ENCODE data around the gene CHD6. TPM values are rescaled to one million over a fixed set of nuclear protein-coding genes. Genes with fewer than 3 reads are reported as not detected.

Gene CHD6
- total and polyA plus RNA-seq, 4 donors, result 3.3 to 23.4 (median 18.2) TPM

DNA sequence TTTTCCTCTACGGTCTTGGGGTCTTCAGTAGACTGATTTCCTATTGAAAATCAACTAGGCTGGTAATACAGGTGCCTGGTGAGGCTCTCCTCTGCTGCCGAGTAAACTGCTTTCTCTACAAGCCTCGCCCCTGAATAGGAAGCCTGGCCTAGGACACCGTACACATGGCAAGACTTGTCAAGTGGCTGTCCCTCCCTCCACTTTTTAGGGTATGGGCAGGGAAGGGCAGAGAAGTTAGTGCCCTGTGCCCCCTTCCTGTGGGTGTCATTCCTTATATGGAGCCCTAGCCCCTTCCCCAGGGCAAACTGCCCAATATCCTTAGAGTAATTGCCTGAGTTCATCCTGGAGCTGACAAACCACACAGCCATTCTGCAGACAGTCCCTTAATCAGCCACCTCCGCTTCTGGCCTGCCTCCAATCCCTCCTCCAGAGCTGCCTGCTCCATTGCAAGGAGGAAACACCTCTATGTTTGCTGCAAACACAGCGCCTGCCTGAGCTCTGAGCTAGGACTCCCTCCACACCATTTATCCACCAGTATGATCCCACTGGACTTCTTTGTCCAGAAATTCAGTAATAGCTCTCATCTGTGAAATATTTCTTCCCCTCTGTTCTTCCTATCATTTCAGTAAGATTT lies 93.1 kb downstream of the CHD6 start:
- DNase-seq (ENCODE audit: low spot score), result peak; percentile 48
- Histone ChIP-seq H3K9me3 (ENCODE audit: control insufficient read depth in 4 of 4, low read length in 3 of 4) (no peaks in the 10 kb centered on the region), H3K27me3 (ENCODE audit: control insufficient read depth in 4 of 4, insufficient read depth in 4 of 4, low read length in 3 of 4) (no peaks in the 10 kb centered on the region), H3K27ac (ENCODE audit: low read depth in 1 of 2, low read length in 2 of 2) (no peak overlapping the region), H3K4me1 (ENCODE audit: control insufficient read depth in 4 of 4, insufficient read depth in 4 of 4, low read length in 3 of 4) (no peaks in the 10 kb centered on the region), H3K4me3 (ENCODE audit: low read depth in 1 of 3, low read length in 3 of 3) (no peak overlapping the region), H3K9ac (ENCODE audit: low read depth in 1 of 2, low read length in 2 of 2) (no peak overlapping the region), H3K36me3 (ENCODE audit: control insufficient read depth in 4 of 4, insufficient read depth in 3 of 4, low read depth in 1 of 4, low read length in 3 of 4) (no peaks in the 10 kb centered on the region)
- 68% methylated on average over 6 of the region's 6 CpGs for WGBS
- TF ChIP-seq SP1 (IDR thresholded peaks at IDR 0.05) (no peak), GABPA (IDR thresholded peaks at IDR 0.05 in 1 of 2, conservative IDR thresholded peaks at IDR 0.05 in 1 of 2) (no peak), TAF1 (conservative IDR thresholded peaks at IDR 0.05) (no peak), YY1 (IDR thresholded peaks at IDR 0.05) (no peak), NR2F2 (IDR thresholded peaks at IDR 0.05) (no peak), FOXA1 (IDR thresholded peaks at IDR 0.05) (no peak), FOXA2 (IDR thresholded peaks at IDR 0.05) (no peak), RXRA (IDR thresholded peaks at IDR 0.05) (no peak), HNF4A (conservative IDR thresholded peaks at IDR 0.05) (no peak), EGR1 (IDR thresholded peaks at IDR 0.05; ENCODE audit: low read depth in 2 of 2) (no peak), RAD21 (IDR thresholded peaks at IDR 0.05) (no peak)
- TF ChIP-seq, protein P1, sequence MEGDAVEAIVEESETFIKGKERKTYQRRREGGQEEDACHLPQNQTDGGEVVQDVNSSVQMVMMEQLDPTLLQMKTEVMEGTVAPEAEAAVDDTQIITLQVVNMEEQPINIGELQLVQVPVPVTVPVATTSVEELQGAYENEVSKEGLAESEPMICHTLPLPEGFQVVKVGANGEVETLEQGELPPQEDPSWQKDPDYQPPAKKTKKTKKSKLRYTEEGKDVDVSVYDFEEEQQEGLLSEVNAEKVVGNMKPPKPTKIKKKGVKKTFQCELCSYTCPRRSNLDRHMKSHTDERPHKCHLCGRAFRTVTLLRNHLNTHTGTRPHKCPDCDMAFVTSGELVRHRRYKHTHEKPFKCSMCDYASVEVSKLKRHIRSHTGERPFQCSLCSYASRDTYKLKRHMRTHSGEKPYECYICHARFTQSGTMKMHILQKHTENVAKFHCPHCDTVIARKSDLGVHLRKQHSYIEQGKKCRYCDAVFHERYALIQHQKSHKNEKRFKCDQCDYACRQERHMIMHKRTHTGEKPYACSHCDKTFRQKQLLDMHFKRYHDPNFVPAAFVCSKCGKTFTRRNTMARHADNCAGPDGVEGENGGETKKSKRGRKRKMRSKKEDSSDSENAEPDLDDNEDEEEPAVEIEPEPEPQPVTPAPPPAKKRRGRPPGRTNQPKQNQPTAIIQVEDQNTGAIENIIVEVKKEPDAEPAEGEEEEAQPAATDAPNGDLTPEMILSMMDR (IDR thresholded peaks at IDR 0.05; ENCODE audit: low read depth, low read length, missing input control), result no peak
- TF ChIP-seq, protein P2, sequence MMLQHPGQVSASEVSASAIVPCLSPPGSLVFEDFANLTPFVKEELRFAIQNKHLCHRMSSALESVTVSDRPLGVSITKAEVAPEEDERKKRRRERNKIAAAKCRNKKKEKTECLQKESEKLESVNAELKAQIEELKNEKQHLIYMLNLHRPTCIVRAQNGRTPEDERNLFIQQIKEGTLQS (IDR thresholded peaks at IDR 0.05), result no peak
- TF ChIP-seq, protein P3, sequence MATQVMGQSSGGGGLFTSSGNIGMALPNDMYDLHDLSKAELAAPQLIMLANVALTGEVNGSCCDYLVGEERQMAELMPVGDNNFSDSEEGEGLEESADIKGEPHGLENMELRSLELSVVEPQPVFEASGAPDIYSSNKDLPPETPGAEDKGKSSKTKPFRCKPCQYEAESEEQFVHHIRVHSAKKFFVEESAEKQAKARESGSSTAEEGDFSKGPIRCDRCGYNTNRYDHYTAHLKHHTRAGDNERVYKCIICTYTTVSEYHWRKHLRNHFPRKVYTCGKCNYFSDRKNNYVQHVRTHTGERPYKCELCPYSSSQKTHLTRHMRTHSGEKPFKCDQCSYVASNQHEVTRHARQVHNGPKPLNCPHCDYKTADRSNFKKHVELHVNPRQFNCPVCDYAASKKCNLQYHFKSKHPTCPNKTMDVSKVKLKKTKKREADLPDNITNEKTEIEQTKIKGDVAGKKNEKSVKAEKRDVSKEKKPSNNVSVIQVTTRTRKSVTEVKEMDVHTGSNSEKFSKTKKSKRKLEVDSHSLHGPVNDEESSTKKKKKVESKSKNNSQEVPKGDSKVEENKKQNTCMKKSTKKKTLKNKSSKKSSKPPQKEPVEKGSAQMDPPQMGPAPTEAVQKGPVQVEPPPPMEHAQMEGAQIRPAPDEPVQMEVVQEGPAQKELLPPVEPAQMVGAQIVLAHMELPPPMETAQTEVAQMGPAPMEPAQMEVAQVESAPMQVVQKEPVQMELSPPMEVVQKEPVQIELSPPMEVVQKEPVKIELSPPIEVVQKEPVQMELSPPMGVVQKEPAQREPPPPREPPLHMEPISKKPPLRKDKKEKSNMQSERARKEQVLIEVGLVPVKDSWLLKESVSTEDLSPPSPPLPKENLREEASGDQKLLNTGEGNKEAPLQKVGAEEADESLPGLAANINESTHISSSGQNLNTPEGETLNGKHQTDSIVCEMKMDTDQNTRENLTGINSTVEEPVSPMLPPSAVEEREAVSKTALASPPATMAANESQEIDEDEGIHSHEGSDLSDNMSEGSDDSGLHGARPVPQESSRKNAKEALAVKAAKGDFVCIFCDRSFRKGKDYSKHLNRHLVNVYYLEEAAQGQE (IDR thresholded peaks at IDR 0.05), result no peak

- Histone ChIP-seq H3K27ac (ENCODE audit: low read depth in 1 of 2, low read length in 2 of 2) (no peak overlapping the region), H3K4me3 (ENCODE audit: low read depth in 1 of 3, low read length in 3 of 3) (no peak overlapping the region), H3K27me3 (ENCODE audit: control insufficient read depth in 4 of 4, insufficient read depth in 4 of 4, low read length in 3 of 4) (no peaks in the 10 kb centered on the region), H3K9me3 (ENCODE audit: control insufficient read depth in 4 of 4, low read length in 3 of 4) (no peaks in the 10 kb centered on the region), H3K9ac (ENCODE audit: low read depth in 1 of 2, low read length in 2 of 2) (no peak overlapping the region), H3K4me1 (ENCODE audit: control insufficient read depth in 4 of 4, insufficient read depth in 4 of 4, low read length in 3 of 4) (no peaks in the 10 kb centered on the region), H3K36me3 (ENCODE audit: control insufficient read depth in 4 of 4, insufficient read depth in 3 of 4, low read depth in 1 of 4, low read length in 3 of 4) (no peaks in the 10 kb centered on the region)
- TF ChIP-seq RXRA (IDR thresholded peaks at IDR 0.05), result no peak
- no peak for TF ChIP-seq FOXA2 (IDR thresholded peaks at IDR 0.05)
- no peak for TF ChIP-seq MAX (IDR thresholded peaks at IDR 0.05)
- no peak for TF ChIP-seq TAF1 (conservative IDR thresholded peaks at IDR 0.05)
- TF ChIP-seq, protein P4, sequence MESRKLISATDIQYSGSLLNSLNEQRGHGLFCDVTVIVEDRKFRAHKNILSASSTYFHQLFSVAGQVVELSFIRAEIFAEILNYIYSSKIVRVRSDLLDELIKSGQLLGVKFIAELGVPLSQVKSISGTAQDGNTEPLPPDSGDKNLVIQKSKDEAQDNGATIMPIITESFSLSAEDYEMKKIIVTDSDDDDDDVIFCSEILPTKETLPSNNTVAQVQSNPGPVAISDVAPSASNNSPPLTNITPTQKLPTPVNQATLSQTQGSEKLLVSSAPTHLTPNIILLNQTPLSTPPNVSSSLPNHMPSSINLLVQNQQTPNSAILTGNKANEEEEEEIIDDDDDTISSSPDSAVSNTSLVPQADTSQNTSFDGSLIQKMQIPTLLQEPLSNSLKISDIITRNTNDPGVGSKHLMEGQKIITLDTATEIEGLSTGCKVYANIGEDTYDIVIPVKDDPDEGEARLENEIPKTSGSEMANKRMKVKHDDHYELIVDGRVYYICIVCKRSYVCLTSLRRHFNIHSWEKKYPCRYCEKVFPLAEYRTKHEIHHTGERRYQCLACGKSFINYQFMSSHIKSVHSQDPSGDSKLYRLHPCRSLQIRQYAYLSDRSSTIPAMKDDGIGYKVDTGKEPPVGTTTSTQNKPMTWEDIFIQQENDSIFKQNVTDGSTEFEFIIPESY (IDR thresholded peaks at IDR 0.05), result no peak
- WGBS, result 97% methylated on average over 5 of the region's 5 CpGs
- no peak for DNase-seq (ENCODE audit: low spot score)
Observed at GRCh38 chr20:41523857-41524256, 94.3 kb downstream of the CHD6 start.

Measured in liver (tissue), 9 donors.